ENCODE measurements around the gene CACNA1C.

CACNA1C gene

DNA sequence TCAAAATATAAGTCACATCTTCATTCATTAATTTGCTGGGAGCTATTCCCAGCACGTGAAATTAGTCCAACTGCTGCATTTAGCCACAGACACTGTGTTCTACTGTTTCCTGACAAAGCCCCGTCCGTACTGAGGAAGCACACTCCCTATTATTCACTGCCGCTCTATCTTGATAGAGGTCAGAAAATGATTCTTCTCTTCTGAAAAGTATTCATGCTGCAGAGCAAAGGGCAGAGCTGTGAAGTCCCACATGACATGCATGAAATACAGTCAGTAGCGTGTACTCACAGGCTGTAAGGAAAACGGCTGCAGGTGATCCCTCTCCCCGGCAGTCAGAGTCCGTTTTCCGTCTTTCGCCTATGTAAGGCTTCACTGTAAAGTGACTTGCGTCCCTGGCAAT is 439.4 kb downstream of the CACNA1C start:
- DNase-seq, result no peak

DNA sequence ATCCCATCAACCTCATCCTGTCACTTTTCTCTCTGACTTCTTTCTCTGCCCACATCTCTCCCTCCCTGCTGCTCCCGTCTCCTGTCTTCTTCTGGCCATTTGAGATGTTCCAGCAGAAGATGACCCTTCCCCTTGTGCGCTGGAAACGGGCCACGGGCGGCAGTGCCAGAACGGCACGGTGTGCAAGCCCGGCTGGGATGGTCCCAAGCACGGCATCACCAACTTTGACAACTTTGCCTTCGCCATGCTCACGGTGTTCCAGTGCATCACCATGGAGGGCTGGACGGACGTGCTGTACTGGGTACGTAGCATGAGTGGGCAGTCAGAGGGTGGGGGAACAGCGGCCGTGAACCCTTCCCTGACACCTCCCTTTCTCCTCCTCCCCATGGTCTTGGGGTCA is 440.3 kb downstream of the CACNA1C start:
- DNase-seq, result no peak

DNA sequence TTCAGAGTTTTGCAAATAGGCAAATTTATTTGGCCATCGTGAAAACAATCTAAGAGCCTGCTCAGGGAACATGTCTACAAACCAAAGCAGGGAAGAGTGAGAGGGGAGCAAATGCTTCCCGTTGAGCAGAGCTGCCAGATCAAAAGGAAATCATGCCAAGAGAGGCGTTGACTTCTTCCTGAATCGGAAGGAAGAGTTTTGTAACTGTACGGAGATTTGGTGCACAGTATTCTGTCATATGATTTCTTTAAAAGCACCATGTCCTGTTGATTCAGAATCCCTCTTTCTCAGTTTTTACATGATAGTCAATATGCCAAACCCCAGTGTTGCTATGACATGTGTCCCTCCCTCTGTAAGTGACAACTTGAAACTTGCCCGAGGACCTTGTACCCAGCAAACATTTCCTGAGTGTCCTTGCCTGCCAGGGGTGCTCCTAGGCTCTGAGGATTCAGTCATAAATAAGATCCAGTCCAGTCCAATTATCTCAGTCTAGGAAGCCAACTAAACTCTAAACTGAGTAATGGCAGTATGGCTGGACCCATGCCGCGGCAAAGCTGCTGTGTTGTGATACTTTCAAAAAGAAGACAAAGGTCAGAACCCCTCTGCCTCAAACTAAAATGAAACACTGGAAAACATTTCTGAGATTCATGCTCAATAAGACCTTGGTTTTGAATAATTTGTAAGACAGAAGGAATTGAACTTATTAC is 441.9 kb downstream of the CACNA1C start:
- no peak for DNase-seq

DNA sequence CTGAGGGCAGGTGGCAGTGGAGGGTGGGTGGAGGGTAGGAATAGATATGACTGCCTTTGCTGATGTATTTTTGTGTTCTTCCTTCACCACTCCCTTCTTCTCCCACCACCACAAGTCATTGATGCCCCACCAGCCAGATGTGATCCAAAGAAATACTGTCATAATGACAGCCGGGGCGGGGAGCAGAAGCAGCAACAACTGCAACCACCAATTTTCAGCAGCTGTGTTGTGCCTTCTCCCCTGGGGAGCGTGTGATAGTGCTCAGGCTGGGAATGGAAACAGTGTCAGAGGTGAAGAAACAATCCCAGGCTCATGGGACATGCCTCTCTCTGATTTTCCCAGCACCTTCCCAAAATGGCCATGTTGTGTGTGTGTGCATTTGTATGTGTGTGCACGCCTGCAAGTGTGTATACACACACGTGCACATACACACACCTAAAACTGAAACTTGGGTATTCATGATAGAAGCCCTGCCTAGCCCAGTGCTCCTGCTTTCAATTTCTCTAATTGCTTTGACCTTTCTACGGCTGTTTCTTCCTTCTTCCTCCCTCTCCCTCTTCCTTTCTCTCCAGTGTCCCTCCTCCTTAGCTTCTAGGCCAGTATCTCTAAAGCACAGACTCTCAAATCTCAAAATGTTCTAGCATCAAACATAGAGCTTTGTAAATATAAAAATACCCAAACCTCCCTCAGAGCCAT is 442.8 kb downstream of the CACNA1C start:
- no peak for DNase-seq

DNA sequence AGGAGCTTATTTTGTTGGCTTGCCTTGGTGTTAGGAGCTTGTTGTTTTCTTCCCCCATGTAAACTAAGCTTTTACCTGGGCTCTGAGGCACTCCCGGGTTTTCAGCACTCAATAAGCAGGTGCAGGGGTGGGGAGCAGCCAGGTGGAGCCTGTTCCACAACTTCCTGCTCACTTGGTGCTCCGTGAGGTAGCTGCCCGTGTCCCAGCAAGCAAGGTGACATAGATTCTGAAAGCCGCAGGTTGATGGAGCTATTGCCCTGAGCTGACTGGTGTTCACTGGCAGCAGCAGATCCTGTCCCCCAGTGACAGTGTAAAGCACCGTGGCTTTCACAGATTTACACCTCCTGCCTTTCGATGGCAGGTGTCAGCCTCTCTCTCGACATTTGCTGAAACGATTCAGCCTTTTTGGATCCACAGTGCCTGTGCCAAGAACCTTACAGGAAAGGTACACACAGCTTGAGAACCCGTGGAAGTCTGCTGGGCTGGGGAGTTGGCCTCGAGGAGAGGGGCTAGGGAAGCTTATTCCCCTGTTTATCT is 446.2 kb downstream of the CACNA1C start:
- no peak for DNase-seq

DNA sequence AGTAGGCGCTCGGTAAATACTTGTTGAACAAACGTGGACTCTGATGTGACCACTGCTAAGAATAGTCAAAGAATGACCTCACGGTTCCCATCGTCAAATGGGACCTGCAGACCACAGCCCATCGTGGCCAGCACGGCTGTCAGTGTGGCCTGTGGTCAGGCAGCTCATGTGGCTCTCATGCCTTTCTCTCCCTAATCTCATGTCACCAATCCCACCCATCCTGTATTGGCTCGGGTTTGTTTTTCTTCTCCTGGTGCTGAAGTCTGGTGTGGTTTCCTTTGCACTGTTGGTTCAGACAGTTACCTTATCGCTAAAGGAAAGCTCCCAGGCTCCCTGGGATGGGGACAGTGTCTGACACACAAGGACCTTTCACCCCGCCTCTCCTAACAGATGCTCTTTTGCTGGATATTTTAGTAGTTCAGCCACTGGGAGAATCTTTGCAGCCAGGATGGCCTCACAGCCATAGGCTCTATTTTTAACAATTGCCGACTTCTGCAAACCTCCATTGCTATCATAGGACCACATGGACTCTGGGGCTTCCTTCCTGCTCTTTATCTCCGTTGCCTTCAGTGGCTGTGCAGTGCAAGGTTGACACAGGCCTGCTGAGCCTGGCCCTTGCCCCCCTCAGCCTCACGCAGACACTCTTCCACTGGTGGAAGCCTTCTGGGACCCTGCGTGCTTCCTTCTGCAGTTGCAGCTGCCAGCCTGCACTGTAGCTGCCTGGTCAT is 448.8 kb downstream of the CACNA1C start:
- no peak for DNase-seq

DNA sequence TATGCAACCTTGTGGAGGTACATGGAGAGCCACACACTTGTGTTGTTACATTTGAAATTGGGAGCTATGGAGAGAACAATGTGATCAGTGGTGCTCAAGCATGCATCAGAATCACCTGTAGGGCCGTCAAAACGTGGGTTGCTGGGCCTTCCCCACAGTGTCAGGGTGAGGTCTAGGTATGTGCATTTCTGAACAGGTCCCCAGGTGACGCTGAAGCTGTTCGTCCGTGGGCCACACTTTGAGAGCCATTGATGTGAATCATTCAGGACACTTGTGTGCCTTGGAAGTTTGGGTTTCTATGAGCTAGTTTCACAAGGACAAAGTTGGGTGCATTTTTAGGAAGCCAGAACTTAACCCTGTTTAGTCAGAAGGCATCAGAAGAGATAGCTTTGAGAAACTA is 450.2 kb downstream of the CACNA1C start:
- no peak for DNase-seq

DNA sequence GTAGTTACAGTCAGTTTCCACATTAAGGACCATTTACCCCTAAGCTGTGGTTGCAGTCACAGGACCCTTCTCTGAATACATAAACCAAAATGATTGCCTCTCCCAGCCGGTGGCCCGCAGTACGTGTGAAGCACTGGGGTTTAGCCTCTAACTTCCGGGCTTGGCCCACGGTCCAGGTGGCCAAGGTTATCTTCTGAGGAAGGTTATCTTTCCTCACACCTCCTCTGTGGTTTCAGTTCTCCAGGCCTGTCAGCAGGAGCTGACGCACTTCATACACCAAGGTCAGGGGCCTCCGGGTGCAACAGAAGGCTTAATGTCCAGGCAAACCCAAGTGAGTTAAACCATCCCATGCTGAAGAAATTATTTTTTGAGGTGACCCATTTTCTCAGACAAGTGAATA is 451.0 kb downstream of the CACNA1C start:
- no peak for DNase-seq

DNA sequence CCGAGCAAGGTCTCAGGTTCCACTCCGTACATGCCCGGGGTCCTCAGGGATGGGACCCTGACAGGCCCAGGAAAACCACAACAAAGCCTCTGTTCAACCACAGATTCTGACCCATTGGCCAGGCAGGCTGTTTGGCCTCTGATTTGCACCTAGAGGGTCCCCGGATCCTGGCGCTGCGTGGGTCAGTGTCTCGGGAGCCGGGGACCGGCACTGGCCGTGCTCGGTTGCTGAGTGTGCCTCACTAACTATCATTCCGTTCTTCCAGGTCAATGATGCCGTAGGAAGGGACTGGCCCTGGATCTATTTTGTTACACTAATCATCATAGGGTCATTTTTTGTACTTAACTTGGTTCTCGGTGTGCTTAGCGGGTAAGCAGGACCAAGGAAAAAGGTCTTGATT is 451.8 kb downstream of the CACNA1C start:
- no peak for DNase-seq

DNA sequence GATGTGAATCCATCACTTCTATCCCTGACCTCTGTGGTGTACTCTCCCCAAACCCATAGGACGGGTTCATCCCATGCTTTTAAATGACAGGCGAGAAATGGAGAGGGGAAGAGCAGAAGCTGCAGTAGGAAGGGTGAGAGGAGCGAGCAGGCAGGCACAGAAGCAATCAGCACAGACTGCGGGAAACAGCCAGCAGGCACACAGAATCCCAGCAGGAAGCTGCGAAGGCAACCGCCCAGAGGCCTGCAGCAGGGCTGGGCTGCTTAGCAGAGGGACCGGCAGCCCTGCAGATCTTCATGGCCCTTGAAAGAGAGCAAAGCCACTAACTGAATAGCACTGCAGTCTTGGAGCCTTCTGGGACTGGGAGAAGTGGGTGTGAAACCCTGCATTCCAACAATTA is 455.0 kb downstream of the CACNA1C start:
- no peak for DNase-seq

DNA sequence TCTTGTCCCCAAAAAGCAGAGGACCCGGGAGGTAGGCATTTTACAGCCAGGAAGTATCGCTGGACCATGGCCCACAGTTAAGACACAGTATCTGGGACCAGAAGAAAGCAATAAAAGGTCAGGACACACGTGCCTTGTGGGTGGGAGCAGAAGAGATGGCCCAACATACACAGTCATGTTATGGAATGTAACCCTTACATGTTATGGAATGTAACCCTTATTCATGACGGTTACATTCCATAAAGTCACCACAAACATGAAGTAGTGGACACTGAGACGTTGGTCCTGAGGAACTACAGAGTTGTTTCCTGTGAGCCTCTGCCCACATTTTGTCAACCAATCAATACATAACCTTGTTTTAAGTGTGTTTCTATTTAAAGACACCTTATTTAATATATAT is 456.4 kb downstream of the CACNA1C start:
- DNase-seq, result no peak

DNA sequence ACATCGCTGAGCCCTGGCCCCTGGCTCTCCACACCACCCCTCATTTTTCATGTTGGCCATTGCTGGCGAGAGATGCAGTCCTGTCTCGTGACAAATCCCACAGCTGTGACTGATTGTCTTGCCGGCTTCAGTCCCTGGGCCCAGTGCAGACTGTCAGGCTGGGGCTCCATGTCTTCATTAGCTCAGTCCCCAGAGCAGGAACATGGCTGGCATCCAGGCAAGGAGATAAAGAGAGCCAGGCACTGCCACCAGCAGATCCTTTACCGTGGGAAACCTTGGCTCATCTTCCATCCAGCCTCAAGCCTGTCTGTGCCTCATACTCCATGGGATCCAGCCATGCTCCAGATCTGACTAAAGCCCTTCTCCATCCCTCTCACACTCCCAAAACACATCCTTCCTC is 457.3 kb downstream of the CACNA1C start:
- DNase-seq, result peak; percentile 7

DNA sequence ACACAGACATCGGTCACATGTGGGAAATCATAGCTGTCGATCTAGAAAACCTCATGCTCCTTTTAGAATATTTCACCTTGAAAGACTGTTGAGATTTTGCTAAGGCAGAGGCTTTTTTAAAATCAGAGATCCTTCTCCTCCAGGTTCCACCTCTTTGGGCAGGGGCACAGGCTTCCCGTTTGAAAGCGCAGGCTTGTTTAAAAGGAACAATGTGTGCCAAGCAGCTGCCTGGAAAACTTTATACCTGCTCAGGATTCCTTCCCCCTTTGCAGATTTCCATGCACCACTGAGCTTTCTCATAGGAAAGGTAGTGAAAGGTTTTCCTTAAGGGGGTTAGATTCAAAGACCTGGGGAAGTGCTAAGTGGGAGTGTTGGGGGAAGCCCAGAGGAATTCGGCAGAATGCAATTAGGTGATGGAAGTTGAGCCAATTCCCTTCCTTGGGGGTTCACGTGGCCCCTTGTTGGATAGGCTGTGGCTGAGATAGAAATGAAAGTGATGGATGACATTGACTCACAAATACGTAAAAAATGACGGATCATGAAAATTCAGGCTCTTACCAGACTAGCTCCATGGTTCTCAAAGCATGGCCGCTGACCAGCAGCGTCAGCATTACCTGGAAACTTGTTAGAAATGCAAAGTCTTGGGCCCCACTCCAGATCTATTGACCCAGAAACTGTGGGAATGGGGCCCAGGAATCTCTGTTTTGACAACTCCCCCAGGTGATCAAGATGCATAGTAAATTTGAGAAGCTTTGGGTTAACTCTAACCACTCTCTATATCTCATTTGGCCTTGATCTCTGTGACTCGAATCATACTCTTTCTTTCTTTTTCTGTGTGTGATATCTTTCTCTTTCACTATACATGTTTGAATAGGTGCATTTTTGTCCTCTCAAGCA is 460.6 kb downstream of the CACNA1C start:
- DNase-seq, result no peak

DNA sequence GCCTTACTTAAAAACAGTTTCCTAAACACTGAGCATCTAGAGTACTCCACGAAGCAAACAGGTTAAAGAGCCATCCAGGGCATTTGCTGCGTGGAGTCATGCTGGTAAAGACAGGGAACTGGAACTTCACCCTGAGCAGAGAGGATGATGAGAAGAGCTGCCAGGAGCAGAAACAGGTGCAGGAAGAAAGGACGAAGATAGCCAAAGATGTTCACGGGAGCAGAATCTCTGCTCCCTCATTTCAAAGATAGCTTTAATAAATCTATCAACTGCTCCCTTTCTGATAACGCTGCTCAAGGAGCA is 461.2 kb downstream of the CACNA1C start:
- no peak for DNase-seq

DNA sequence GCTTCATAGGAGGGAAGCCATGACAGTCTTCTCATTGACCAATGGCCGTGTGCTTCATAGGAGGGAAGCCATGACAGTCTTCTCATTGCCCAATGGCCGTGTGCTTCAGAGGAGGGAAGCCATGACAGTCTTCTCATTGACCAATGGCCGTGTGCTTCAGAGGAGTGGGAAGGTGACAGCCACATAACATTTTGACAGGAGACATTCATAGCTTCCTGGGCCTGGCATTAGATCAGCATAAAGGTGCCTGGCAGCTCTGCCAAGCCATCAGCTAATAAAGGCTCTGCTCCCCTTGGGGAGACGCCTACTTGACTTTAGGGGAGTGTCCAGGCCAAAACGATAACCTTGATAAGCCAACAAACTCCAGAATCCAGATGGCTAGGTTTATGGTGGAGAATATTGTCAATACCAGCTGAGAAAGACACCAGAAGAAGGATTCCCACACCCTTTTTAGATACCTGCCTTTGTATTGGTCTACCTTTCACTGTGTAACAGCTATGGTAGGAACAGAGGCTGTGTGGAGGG is 468.0 kb downstream of the CACNA1C start:
- no peak for DNase-seq

DNA sequence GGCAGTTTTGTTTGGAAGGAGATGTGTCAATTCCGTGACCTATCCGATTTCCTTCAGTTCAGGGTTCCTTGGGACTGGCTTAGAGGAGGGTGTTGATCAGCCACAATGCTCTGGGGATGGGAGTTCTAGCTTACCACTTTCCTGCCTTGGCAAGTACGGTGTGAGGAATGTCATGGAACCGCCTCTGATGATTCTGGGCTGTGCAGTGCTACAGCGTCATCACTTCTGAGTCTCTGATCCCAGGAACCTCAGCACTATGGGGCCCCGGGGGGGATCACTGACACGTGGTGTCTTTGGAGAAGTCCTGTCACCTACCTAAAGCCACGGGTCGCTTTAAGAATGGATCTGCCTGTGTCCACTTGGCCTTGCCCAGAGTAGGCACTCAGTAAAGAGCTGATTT is 470.5 kb downstream of the CACNA1C start:
- no peak for DNase-seq

DNA sequence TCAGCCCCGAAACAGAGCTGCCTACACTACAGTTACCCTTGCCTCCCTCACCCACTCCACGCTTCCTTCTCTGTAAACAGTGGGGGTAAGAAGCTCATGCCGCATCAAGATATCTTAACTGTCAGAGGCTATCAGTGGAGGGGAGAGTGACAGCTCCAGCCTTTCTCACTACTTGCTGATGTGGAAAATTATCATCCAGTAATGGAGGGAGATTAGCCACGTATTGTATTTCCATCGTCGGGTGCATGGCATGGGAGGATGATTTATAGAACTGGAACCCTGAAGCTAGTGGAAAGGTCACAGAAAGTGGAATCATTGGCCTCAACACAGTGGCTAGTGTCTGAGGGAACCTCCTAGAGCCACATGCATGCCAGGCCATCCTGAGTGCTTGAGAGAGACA is 471.1 kb downstream of the CACNA1C start:
- DNase-seq, result no peak

DNA sequence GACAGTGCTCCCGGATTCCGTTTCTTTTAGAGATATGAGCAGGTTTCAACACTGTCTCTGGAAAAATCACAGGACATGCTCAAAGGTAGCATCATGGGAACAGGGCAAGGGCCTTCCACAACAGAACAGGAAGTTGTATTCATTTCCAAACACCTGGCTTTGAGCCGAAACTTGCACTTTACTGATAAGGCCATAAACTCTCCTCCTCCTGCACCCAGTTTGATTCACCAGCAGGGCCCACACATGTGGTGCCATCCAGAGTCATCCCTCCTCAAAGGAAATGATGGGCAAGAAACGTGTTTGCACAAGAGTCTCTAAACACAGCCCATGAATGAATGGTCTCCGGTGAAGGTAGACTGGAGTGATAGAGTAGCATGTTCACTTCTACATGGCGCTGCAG is 473.6 kb downstream of the CACNA1C start:
- no peak for DNase-seq

DNA sequence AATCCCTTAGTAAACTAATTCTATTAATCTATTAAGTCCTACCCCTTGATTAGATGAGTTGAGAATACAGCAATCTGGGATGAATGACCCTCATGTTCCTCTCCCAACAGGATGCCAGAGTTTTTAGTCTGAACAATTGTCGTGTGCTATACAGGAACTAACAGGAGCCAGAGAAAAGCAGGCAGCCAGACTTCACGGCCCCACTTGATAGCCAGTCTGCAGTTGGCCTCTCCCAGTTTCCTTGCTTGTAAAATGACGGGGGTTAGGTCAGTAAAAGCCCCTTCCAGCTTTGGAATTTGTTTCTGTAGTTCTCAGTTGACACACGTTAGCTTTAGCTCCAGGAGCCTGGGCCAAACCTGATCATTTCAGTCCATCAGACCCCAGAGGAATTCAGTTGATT is 475.2 kb downstream of the CACNA1C start:
- DNase-seq, result no peak

DNA sequence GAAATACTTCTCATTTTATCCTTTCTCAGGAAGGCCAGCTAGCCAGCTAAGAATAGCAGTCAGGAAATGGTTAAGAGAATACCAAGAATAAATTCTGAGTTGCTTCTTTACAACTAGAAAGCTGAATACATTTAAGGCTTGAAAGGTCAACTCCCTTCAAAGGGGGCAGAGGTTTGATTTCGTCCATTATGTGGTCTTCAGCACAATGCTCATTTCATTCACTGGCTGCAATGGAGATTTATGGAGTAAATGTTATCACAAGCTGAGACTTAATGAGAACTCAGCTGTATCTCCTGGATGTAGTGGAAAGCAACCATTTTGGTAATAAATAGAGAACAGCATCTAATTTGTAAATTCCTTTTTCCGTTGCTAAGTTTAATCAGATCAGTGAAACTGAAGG is 477.0 kb downstream of the CACNA1C start:
- no peak for DNase-seq

DNA sequence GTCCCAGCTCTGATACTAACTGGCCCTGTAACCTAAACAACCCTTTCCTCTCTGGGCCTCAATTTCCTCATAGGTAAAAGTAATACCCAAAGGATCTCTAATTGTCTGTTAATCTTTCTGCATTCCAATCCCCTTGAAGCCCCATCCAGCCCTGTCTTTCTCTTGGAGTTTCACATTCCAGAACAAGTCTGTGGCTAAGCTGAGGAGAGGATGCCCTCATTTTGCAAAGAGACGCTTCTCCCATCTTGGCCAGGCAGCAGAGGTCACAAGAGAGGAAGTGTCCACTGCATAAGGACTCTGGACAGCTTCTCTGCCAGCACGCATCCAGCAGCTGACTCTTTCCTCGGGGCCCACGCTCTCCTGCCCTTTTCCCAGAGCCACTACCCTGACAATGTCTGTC is 478.6 kb downstream of the CACNA1C start:
- DNase-seq, result peak; percentile 7

DNA sequence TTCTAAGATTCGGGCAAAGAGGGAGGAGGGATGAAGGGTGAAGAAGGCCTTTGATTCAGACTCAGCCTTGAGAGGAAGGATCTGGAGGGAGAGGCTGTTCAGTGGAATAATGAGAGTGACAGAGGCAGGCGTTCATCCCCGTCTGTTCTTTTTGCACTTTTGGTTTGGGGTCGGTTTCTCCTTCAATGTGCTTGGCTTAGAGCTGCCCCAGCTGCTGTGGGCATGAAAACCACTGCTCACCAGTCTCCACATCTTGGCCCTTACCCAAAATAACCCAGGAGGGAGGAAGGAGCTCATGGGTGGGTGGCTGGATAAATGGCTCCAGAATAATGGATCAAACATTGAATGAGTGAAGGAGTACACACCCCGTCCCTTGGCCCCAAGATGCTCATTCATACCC is 480.2 kb downstream of the CACNA1C start:
- no peak for DNase-seq
